Measurements from ENCODE around the gene PAK4. TPM values are rescaled to one million over a fixed set of nuclear protein-coding genes. Genes with fewer than 3 reads are reported as not detected.

Gene PAK4
- total and polyA plus RNA-seq, 2 of the 8 experiments (the other 6 are each of a cell fraction or from before 2014, with no cell fraction given): 50.7 to 64.4 TPM

- Histone ChIP-seq H3K27ac (ENCODE audit: low read depth, low read length) (no peak overlapping the region), H3K23me2 (ENCODE audit: low read depth, low read length) (no peaks in the 10 kb centered on the region), H3K18ac (ENCODE audit: extremely low read depth, low read length) (no peak overlapping the region), H3K4me1 (replicated peaks in 1 of 4; ENCODE audit: control insufficient read depth in 3 of 4, insufficient read depth in 4 of 4, low read length in 3 of 4) (no peaks in the 10 kb centered on the region), H2BK5ac (ENCODE audit: low read depth, low read length) (no peak overlapping the region), H4K5ac (ENCODE audit: insufficient read length, low read depth, low read length) (no peak overlapping the region), H2BK15ac (ENCODE audit: low read length) (no peak overlapping the region), H4K91ac (replicated peaks; ENCODE audit: insufficient read length, low read length) (no peak overlapping the region), H3K9ac (replicated peaks in 1 of 4; ENCODE audit: extremely low read depth in 1 of 4, low read depth in 3 of 4, low read length in 3 of 4) (no peak overlapping the region), H3K4ac (replicated peaks; ENCODE audit: insufficient read length, low read depth, low read length) (no peak overlapping the region), H2BK20ac (ENCODE audit: low read length) (no peak overlapping the region), H3K9me3 (ENCODE audit: insufficient read depth in 2 of 2, low read depth in 1 of 2, low read length in 1 of 2) (no peaks in the 10 kb centered on the region), H3K79me2 (ENCODE audit: control insufficient read depth in 1 of 2, insufficient read depth in 2 of 2, low read length in 2 of 2) (no peaks in the 10 kb centered on the region), H3K4me3 (ENCODE audit: extremely low read depth in 1 of 4, insufficient read depth in 2 of 4, low read depth in 3 of 4, low read length in 4 of 4) (no peak overlapping the region), H4K8ac (ENCODE audit: extremely low read depth, insufficient read depth, low read length) (no peak overlapping the region; the same call in none of the 2 replicates), H4K20me1 (replicated peaks in 1 of 2; ENCODE audit: control insufficient read depth in 1 of 2, insufficient read depth in 2 of 2, low read length in 2 of 2) (peaks cover 0 to 2% of the 10 kb centered on the region in 2 experiments), H2AFZ (ENCODE audit: low read length) (no peak overlapping the region), H2AK5ac (ENCODE audit: low read depth, low read length) (no peak overlapping the region), H3K27me3 (replicated peaks in 1 of 4; ENCODE audit: control insufficient read depth in 3 of 4, extremely low read depth in 1 of 4, insufficient read depth in 3 of 4, low read length in 3 of 4) (no peaks in the 10 kb centered on the region), H3K56ac (replicated peaks; ENCODE audit: insufficient read length, low read depth, low read length) (no peak overlapping the region), H3K4me2 (ENCODE audit: insufficient read depth in 1 of 2, low read depth in 2 of 2, low read length in 2 of 2) (no peak overlapping the region), H3K14ac (ENCODE audit: insufficient read length) (no peak overlapping the region), H3K36me3 (ENCODE audit: control insufficient read depth in 2 of 4, insufficient read depth in 4 of 4, low read length in 3 of 4) (peaks cover 0 to 12% (median 4%) of the 10 kb centered on the region in 4 experiments; a peak in 3 of 8 replicates), H2BK120ac (replicated peaks; ENCODE audit: low read depth, low read length) (no peak overlapping the region), H3K79me1 (ENCODE audit: low read depth, low read length) (no peaks in the 10 kb centered on the region), H3K23ac (ENCODE audit: insufficient read length) (no peak overlapping the region), H2BK12ac (ENCODE audit: low read depth, low read length) (no peak overlapping the region)
- DNase-seq (ENCODE audit: low read depth in 1 of 2, low spot score in 2 of 2) (no peak), FAIRE-seq (no peak)
- WGBS, 2 experiments (ENCODE audit: extremely low coverage in 1 of 2, insufficient coverage in 1 of 2, insufficient read length in 1 of 2, insufficient replicate concordance in 2 of 2, low coverage in 1 of 2, low lambda C conversion rate in 2 of 2, missing lambda C conversion rate in 1 of 2): 89% methylated on average over 20 of the region's 21 CpGs; no CpG with 5 or more reads in 1 of the 2 experiments
- CTCF ChIA-PET (ENCODE audit: partially characterized antibody): interaction anchor here (0.6 to 2.1 kb wide), 6 partner anchors 22 to 439 kb away, joined by 3 to 5 read pairs (median 4); partner anchors contain the start of gene SYCN
- POLR2A ChIA-PET (ENCODE audit: partially characterized antibody): interaction anchor here (0.6 to 2.4 kb wide), 5 partner anchors 14 to 209 kb away, joined by 3 to 7 read pairs (median 6); partner anchors contain the start of genes MED29 and PAF1
- TF ChIP-seq RFX5 (IDR thresholded peaks at IDR 0.05; ENCODE audit: borderline replicate concordance, low read depth, low read length): no peak
- no peak for TF ChIP-seq POU5F1 (IDR thresholded peaks at IDR 0.05; ENCODE audit: low read depth, low read length)
These were observed 56.1 kb downstream of the PAK4 start for GRCh38 chr19:39181500-39182173.
